NCI-H82 treated with DMSO at 0.1 percent for 48 hours (cell line): Measurements from ENCODE around the gene CLASP1.

Experiments
- DNase-seq: peaks from one replicate; lab custom pipeline; 2025; ENCODE audit not compliant: unreplicated experiment; lab: John Stamatoyannopoulos, UW

CLASP1 gene

DNA sequence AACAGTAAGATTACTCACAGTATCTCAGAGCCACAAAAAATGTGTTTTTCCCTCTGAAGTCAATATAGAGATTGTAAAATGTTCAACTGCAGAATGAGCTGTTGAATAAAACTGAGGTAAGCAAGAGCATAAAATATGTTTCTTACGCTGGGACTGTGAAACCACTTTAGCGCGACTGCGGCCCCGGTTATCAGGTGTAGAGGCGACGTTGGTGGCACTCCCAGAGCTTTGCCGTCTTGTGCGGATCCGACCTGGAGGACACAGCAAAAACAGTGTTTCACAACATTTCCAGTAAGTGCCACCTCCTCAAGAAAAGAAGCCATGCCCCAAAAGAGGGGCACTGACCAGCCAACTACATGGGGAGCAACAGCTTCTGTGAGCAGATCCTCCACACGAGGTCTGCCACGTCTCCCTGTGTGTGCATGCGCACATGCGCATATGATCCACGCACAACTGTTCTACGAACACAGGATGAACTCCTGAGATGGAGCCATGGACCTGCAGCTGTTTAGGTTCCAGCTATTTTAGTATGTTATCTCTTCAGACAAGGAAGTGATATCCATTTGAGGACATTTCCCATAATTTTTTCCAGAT is 219.2 kb downstream of the CLASP1 start:
- no peak for DNase-seq

GRCh38 chr2:121429119-121429903 is 220.0 kb downstream of the CLASP1 start:
- DNase-seq, result no peak

GRCh38 chr2:121427187-121427689 is 222.0 kb downstream of the CLASP1 start:
- DNase-seq, result peak; percentile 13

- no peak for DNase-seq
These were observed 228.8 kb downstream of the CLASP1 start for GRCh38 chr2:121420486-121420885.

DNA sequence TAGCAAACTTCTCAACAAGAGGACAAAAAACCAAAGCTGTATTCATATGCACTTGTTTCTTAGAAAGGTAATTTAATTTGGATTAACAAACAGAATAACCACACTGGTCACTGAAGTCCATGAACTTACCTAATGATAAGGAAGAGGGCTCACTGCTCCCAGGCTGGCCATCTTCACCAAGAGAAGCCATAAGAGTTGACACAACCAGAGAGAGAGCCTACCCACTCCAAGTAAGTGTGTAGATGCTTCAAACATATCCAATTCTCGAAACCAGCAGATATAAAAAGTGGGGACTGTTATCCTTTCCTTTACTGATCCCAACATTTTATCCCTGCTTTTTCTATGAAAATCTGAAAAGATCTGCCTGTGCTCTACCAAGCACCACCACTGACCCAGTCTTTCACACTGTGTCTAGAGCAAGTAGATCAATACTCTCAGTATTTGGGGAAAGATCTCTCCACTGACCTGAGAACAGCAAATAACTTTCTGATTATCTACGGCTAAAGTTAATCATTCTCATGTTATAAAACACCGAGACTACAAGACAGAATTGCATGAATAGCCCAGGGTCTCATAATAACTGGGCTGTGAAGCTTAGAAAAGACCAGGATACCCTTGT is 230.1 kb downstream of the CLASP1 start:
- DNase-seq, result no peak

DNA sequence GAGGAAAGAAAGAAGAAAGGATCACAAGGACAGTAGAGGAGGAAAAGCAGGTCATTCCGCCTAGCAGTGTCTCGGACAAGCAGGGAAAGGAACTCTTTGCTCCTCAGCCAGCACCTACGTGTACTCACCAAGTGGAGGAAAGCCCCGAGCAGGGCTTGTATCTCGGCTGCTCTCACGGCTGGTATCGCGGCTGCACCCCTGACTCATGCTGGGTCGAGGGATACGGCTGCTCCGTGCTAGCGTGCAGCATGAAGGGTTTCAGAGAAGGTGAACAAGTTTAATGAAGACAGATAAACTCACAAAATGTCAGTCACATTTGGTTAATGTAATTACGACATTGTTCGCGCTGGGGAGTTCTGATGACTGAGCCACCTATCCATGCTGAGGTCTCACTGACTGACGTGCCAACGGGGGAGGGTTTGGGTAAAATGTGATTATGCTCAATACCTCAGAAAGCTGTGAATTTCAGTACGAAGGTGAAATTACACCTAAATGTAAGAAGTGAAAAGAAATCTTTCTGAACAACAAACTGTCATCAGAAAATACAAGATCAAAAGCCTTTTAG is 230.7 kb downstream of the CLASP1 start:
- no peak for DNase-seq

GRCh38 chr2:121417826-121418225 is 231.4 kb downstream of the CLASP1 start:
- no peak for DNase-seq

- DNase-seq, result no peak
These were observed 233.5 kb downstream of the CLASP1 start for GRCh38 chr2:121415727-121416126.

DNA sequence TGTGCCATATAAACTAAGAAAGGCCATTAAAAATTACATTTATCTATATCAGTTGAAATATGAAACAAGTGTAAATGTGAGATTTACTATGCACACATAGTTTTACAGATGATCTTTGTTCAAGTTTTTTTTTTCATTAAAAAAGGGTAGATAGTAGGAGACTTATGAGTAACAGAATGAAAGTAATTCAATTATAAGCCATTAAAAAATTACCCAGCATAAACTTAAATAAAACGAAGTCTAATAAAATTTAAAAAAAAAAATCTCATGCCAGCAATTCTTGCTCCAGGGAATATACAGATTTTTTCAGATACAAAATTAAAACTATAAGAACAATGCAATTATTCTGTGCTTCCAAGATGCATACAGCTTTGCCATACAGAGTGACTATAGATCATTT is 236.9 kb downstream of the CLASP1 start:
- DNase-seq, result no peak

GRCh38 chr2:121409966-121410365 is 239.3 kb downstream of the CLASP1 start:
- DNase-seq, result no peak

GRCh38 chr2:121409388-121409787 is 239.9 kb downstream of the CLASP1 start:
- no peak for DNase-seq

GRCh38 chr2:121408641-121409040 is 240.6 kb downstream of the CLASP1 start:
- no peak for DNase-seq

- DNase-seq, result no peak
These were observed 244.0 kb downstream of the CLASP1 start for GRCh38 chr2:121405233-121405632.

- peak; percentile 94 for DNase-seq
These were observed 249.1 kb downstream of the CLASP1 start for GRCh38 chr2:121400201-121400600.

DNA sequence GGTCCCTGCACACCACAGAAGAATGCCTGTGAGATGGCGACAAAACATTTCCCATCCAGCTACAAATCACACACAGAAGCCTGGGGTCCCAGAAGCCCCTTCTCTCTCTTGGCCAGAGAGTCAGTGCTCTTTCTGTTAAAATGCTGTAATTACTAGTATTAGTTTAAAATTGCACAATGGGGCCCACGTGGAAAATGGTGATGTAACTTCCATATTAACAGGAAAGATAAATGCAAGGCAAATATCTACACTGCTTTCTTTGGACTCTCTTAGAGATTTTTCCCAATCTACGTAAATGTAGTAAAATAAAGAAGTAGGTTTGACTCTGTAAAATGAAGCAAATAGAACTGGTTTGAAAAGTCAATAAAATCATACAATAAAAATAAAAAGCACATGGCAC is 250.4 kb downstream of the CLASP1 start:
- DNase-seq, result no peak

DNA sequence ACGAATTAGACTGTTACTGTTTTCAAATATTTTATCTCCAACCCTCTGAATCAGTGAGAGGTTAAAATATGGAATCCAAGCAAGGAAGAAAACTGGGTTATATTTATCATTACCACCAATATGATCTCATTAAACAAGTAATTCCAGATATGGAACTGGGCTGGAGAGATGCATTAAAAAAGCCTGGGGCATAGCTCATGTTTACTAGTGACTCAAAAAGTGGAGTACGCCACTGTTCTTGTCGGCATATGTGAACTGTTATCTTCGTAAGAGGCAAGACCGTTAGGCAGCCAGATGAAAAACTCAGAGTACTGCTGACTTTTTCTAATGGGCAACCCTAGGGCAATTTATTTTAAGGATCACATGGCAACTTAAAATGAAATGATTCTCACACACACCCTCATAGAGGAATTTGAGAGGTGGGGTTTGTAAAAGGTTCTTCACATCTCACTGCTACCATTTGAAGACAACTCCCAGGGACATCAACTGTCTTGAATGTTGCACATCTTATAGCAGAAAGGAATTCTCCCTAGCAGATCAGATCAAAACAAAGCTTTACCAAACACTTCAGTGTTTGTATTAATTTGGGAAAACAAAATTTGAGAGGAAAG is 259.1 kb downstream of the CLASP1 start:
- no peak for DNase-seq

- no peak for DNase-seq
These were observed 260.9 kb downstream of the CLASP1 start for GRCh38 chr2:121388371-121388770.

DNA sequence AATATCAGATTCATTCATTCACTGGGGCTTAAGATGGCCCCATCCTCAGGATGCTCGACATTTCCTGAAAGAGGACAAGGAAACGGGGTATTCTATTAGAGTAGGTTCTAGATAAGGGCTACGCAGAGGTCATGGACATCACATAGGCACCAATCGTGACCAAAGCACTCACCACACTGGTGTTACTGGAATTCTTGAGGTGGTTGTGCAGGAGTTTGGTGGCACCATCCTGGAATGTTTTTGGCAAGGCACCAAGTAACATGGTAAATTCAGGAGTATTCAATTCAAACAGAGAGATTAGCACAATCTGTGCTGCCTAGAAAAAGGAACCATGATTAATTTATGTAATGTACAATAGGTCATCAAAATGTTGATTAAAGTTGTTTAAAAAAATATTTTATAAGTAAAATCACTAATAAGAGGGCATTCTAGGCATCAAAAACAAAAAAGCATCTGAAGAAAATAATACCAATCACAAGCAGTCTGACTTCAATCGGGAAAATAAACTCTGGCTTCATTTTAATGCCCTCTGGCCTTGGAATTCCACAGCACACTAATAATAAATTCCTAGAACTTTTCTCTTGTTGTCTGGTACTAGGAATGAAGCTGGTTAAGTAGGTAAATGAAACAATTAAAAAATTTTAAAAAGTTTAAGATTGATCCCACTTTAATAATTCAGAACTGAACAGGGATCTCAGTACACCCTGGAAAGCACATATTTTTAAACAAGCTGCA is 261.5 kb downstream of the CLASP1 start:
- DNase-seq, result no peak

GRCh38 chr2:121386707-121387106 is 262.6 kb downstream of the CLASP1 start:
- DNase-seq, result no peak

DNA sequence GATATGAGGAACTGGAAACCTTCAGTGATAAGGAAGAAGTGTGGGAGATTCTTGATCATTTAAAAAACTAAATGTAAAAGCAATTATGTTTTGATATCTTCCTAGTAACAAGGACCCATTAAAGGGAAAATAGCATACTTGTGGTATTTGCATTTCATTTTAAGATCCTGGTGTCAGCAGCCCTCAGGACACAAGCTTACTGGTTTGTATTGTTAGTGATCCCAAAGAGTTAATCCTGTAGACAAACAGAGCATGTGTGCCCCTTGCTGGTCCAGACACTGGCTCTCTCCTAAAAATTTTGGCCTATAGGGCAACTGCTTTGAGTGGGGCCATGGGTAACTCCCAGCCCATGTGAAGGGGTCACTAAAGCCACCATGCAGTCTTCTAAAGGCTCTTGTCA is 263.2 kb downstream of the CLASP1 start:
- no peak for DNase-seq

GRCh38 chr2:121382744-121383143 is 266.5 kb downstream of the CLASP1 start:
- no peak for DNase-seq
